SK-N-SH (cell line): ENCODE results near the gene CDH16.

Source experiments
- EP300 ChIP-seq, 2 experiments: IDR thresholded peaks; 2 replicates each; pipeline versions ENCODE4 v1.4.0 to v1.6.1; 2012; ENCODE audit warnings: borderline replicate concordance in 1 of 2, low read depth in 1 of 2, low read length in 1 of 2
- EZH2phosphoT487 ChIP-seq: fragments of 200-600 bp; sonication (generic); IDR thresholded peaks from 2 replicates; pipeline ENCODE4 v1.6.1; 2017; ENCODE audit warnings: low read depth, mixed run types, mild to moderate bottlenecking, antibody characterized with exemption, moderate library complexity, borderline replicate concordance
- GABPA ChIP-seq: IDR thresholded peaks from 2 replicates; pipeline ENCODE4 v1.4.0; 2012; ENCODE audit warnings: low read depth, mild to moderate bottlenecking
- POLR2AphosphoS5 ChIP-seq: IDR thresholded peaks from 2 replicates; pipeline ENCODE4 v1.6.1; 2012; ENCODE audit warnings: low read depth, low read length
- RAD21 ChIP-seq: IDR thresholded peaks from 2 replicates; pipeline ENCODE4 v1.6.1; 2012; ENCODE audit warnings: mild to moderate bottlenecking, low read length
- RCOR1 ChIP-seq: fragments of 150-350 bp; IDR thresholded peaks from 2 replicates; pipeline ENCODE4 v1.6.1; 2017; ENCODE audit warnings: antibody characterized with exemption, low read length
- REST ChIP-seq: IDR thresholded peaks from 2 replicates; pipeline ENCODE4 v1.6.1; 2012; ENCODE audit warnings: mild to moderate bottlenecking, low read depth, low read length, moderate library complexity
- RFX5 ChIP-seq: IDR thresholded peaks from 2 replicates; pipeline ENCODE4 v1.6.1; 2012; ENCODE audit warnings: mild to moderate bottlenecking, improper control_type of control experiment, low read length
- TEAD4 ChIP-seq: IDR thresholded peaks from 2 replicates; pipeline ENCODE4 v1.4.0; 2012; ENCODE audit warnings: mild to moderate bottlenecking, borderline replicate concordance; ENCODE audit not compliant: insufficient read depth
- YY1 ChIP-seq: IDR thresholded peaks from 2 replicates; pipeline ENCODE4 v1.4.0; 2012; ENCODE audit warnings: low read depth, mild to moderate bottlenecking
- TF ChIP-seq, protein P1 (sequence below): IDR thresholded peaks from 2 replicates; pipeline ENCODE4 v1.4.0; 2012; ENCODE audit warnings: low read depth
- TF ChIP-seq, protein P2 (sequence below): fragments of 200-600 bp; sonication (generic); IDR thresholded peaks from 2 replicates; pipeline ENCODE4 v1.6.1; 2017; ENCODE audit warnings: antibody characterized with exemption, mild to moderate bottlenecking, moderate library complexity
- TF ChIP-seq, protein P3 (sequence below): IDR thresholded peaks from 2 replicates; pipeline ENCODE4 v1.4.0; 2012; ENCODE audit warnings: low read depth, borderline replicate concordance

DNA sequence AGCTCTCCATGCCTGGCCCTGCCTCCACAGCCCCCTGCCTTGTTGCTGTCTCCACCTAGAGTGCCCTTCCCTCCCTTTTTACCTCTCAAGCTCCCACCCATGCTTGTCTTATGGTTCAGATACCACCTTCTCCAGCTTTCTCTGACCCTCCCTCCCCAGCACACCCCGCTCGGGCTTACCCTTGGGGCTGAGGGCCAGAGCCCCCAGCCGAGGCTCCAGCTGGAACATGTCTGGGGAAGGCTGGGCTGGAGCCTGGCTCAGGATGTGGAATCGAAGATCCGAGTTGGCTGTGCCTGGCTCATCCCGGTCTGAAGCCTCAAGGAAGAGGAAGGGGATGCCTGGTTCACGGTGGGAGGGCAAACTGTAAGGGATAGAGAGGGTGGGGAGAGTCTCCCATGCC lies 3.6 kb downstream of the CDH16 start:
- TF ChIP-seq RCOR1 (no peak), RFX5 (no peak), POLR2AphosphoS5 (no peak), EP300 (IDR thresholded peaks at IDR 0.05; ENCODE audit: borderline replicate concordance in 1 of 2, low read depth in 1 of 2, low read length in 1 of 2) (no peak), REST (no peak), YY1 (no peak), TEAD4 (no peak), GABPA (no peak), EZH2phosphoT487 (no peak), RAD21 (no peak)
- TF ChIP-seq, protein P1, sequence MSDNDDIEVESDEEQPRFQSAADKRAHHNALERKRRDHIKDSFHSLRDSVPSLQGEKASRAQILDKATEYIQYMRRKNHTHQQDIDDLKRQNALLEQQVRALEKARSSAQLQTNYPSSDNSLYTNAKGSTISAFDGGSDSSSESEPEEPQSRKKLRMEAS = no peak
- TF ChIP-seq, protein P2, sequence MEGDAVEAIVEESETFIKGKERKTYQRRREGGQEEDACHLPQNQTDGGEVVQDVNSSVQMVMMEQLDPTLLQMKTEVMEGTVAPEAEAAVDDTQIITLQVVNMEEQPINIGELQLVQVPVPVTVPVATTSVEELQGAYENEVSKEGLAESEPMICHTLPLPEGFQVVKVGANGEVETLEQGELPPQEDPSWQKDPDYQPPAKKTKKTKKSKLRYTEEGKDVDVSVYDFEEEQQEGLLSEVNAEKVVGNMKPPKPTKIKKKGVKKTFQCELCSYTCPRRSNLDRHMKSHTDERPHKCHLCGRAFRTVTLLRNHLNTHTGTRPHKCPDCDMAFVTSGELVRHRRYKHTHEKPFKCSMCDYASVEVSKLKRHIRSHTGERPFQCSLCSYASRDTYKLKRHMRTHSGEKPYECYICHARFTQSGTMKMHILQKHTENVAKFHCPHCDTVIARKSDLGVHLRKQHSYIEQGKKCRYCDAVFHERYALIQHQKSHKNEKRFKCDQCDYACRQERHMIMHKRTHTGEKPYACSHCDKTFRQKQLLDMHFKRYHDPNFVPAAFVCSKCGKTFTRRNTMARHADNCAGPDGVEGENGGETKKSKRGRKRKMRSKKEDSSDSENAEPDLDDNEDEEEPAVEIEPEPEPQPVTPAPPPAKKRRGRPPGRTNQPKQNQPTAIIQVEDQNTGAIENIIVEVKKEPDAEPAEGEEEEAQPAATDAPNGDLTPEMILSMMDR = no peak
- TF ChIP-seq, protein P3, sequence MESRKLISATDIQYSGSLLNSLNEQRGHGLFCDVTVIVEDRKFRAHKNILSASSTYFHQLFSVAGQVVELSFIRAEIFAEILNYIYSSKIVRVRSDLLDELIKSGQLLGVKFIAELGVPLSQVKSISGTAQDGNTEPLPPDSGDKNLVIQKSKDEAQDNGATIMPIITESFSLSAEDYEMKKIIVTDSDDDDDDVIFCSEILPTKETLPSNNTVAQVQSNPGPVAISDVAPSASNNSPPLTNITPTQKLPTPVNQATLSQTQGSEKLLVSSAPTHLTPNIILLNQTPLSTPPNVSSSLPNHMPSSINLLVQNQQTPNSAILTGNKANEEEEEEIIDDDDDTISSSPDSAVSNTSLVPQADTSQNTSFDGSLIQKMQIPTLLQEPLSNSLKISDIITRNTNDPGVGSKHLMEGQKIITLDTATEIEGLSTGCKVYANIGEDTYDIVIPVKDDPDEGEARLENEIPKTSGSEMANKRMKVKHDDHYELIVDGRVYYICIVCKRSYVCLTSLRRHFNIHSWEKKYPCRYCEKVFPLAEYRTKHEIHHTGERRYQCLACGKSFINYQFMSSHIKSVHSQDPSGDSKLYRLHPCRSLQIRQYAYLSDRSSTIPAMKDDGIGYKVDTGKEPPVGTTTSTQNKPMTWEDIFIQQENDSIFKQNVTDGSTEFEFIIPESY = no peak
